Middle frontal gyrus (tissue), 1 donor: Measurements from ENCODE around the gene TBC1D24.
"Not testable (repeated sequence)": the region's sequence is repeated elsewhere in the genome, so short reads cannot be mapped to it uniquely, and the experiment has no call there.

Experiments used
- DNase-seq: peaks from one replicate; pipeline ENCODE4 v3.0.0-alpha.2; 2015; ENCODE audit warnings: low spot score; ENCODE audit errors: extremely low spot score

Gene TBC1D24

DNA sequence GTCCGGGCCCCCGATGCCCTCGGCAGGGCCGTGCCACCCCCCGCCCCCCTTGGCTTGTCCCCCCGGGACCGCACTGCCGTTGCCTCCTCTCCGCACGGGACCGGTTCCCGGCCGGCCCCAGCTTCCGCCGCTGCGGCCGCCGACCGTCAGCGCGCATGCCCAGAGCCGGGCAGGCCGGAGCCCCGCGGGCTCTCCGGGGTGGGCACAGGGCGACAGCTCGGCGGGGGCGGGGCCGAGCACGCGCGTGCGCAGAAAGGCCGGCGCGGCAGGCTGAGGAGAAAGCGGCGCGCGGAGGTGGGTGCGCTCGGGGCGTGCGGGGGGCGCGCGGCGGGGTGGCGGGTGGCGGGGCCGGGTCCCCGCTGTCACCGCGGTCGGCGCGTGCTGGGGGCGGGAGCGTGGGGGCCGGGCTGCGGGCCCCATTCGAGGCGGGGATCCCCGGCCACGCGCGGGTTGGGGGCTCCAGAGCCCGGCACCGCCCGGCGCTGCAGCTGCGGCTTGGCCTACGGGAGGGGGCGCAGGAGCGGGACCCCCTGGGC is at the start of gene TBC1D24:
TBC1D24 (plus strand) TSS at position 251 of the 536 bp plus-strand sequence. CDS start 21,022 bp downstream, outside the sequence.
- DNase-seq, result peak; percentile 79

DNA sequence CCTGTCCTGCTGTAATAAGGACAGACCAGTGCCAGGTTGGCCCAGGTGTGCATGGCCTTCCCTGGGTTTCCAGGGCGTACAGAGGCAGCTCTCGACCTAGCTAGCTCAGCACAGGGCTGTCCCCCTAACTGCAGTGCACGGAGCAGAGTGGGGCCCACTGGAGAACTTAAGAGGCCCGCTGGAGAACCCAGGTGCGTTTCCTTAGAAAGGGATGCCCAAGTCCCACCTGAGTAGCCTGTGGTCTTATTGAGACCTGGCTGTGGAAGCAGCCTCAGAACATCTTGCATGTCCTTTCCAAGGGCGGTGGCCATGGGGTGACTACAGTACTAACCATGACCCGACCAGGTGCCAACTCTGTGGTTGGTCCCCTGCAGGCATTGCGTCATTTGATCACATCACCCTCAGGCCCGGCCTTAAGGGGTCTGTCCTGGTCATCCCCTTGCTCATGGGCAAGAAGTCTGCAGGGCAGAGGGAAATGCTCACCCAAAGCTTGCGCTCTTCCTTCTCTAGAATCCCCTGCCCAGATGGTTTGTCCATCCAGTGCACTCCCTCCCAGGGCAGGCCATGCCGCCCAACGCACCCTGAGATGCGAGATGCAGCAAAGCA is 49.0 kb upstream of the TBC1D24 start:
- DNase-seq, result no peak

- DNase-seq, result no peak
These were observed 48.0 kb upstream of the TBC1D24 start for GRCh38 chr16:2426941-2427361.

DNA sequence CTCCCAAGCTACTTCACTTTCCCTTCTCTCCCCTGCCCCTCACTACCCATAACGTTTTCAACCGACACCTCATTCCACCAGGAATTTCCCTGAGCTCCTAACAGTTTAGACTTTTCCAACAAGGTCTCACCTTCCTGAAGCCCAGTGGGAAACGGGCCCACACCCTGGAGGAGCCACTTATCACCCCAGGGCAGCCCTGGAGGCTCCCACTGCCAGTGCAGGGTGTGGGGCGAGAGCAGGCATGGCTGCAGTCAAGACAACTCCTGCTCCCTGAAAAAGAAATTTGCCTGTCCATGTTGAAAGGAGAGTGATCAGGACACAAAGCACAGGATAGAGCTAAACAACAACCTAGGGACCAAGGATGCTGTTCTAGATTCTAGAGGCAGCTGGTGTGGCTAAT is 47.4 kb upstream of the TBC1D24 start:
- no peak for DNase-seq

DNA sequence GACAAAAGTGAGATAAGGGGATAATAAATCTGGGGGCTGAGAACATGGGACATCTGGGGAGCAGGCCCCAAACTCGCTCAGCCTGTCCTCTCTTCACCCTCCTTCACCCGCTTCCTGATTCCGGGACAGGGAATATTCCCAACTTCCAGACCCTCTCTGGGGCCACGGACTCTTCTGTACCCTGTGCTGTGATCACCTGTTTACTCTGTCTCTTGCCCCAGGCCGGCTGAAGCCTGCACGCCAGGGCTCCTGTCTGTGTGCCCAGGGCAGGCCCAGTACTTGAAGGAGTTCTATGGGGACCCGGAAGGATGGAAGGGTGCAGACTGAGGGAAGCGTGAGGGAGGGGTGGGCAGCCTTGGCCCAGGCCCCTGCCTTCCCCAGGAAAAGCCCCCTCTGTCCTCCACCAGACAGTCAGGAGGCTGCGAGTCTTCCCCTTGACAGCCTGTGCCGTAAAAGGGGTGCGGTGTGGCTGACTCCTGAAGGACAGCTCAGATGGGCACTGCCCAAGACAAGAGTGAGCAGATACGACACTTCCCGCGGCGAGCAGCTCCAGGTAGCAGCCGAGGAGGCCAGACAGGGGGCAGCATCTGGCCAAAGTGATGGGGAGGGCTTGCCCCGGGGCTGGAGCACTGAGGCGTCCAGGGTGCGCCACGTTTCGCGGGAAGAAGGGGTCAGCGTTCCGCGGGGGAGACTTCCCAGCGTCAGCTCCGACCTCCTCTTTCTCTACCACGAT is 46.7 kb upstream of the TBC1D24 start:
- no peak for DNase-seq

- DNase-seq, result no peak
These were observed 46.2 kb upstream of the TBC1D24 start for GRCh38 chr16:2428784-2429033.

GRCh38 chr16:2429034-2429770 is 45.7 kb upstream of the TBC1D24 start, which contains the start of gene CCNF:
Gene CCNF, plus strand, starts transcription at chr16:2429447. Its CDS starts 35 bp downstream, at chr16:2429482.
- DNase-seq, result peak; percentile 92

DNA sequence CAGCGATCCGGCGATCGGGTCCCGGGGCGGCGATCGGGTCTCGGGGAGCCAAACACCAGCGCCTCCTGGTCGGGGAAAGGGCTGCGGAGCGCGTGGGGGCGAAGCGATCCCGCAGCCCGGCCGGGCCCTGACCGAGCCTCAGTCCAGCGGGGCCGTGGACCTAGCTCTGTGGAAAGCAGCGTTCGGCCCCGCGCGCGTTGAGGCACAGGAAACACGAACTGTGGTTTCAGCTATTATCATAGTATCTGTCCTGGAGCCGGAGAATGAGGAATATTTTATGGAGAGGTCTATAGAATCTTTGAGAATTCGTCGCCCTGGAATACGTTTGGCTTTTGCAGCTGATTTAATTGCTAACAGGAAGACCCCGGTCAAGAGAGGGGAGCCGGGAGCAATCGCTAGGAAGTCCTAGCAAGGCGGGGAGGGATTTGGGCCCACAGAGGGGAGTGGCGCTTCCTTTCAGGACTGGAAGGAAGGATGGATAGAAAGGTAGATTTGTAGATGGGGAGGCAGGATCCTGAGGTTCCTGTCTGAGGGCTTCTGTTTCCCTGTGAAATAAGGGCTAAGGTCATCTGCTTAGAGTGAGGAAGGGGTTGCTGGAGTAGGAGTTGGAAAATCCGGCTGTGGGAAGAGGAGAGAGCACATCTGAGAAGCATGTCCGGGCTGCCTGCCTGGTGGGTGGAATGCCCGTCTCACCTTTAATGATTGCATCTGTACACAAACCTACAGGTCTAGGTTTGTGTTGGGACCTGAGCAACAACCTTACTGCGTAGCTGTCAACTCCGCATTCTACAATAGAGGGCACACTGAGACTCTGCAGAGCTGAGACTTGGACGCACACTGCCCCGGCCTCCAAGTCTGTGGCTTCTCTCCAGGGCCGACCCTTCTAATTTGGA is 44.9 kb upstream of the TBC1D24 start:
- DNase-seq, result no peak

DNA sequence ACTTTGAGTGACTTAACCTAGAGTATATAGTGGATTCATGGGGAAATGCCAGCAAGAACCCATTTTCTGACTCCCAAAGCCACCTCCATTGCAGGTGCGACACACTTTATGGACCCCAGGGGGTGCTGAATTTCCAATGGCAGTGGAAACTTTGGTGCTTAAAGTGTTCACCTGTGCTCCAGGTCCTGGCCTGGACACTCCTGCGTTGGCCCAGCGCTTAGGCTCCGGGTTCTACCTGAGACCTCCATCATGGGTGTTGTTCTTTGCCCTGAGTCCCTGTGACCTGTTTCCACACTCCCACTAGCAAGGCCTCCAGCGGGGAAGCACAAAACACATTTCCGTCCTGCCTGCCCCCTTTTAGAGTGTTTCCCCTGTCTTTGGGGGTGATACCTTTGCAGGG is 42.6 kb upstream of the TBC1D24 start:
- no peak for DNase-seq

GRCh38 chr16:2432801-2433505 is 42.0 kb upstream of the TBC1D24 start:
- DNase-seq, result no peak

GRCh38 chr16:2435236-2435635 is 39.7 kb upstream of the TBC1D24 start:
- not testable (repeated sequence) for DNase-seq

- no peak for DNase-seq
These were observed 38.8 kb upstream of the TBC1D24 start for GRCh38 chr16:2436110-2436509.

DNA sequence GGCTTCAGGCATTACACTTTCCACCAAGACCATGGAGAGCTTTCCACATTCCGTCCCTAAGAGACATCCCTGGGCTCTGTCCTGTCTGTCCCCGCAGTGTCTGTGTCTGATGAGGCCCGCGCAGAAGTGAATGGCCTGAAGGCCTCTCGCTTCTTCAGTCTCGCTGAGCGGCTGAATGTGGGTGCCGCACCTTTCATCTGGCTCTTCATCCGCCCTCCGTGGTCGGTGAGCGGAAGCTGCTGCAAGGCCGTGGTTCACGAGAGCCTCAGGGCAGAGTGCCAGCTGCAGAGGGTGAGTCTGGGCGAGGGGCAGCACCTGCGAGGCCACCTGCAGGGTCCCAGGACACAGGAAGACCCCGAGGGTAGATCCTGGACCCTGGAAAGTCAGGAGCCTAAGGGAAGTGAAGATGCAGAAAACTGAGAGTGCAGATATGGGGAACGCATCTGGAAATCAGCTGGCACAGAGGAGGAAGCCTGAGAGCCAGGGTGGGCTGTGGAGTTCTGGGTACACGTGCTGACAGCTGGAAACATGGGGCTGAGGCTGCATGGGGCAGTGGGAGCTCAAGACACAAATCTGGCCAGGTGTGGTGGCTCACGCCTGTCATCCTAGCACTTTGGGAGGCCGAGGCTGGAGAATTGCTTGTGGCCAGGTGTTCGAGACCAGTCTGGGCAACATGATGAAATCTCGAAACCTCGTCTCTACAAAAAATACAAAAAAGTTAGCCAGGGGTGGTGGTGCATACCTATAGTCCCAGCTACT is 37.7 kb upstream of the TBC1D24 start:
- DNase-seq, result no peak

DNA sequence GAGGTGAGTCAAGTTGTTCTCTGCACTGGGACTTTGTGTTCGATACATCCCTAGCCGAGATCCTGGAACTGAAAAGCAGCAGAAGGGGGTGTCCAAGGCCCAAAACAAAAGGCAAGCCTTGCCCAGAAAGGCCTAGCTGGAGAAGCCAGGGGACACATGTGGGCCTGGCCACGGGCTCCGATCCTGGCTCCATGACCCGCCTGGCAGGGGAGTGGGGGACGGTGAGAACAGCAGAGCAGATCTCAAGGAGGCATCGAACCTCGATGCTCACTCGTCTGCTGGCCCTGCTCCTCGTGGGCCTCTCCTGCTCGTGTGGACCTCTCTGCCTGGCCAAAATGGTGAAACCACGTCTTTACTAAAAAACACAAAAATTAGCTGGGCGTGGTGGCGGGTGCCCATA is 36.8 kb upstream of the TBC1D24 start:
- DNase-seq, result no peak

GRCh38 chr16:2439598-2439997 is 35.3 kb upstream of the TBC1D24 start:
- DNase-seq, result no peak

- not testable (repeated sequence) for DNase-seq
These were observed 33.7 kb upstream of the TBC1D24 start for GRCh38 chr16:2441143-2441804.

- DNase-seq, result no peak
These were observed 31.4 kb upstream of the TBC1D24 start for GRCh38 chr16:2443555-2443954.

GRCh38 chr16:2447920-2448583 is 26.9 kb upstream of the TBC1D24 start:
- no peak for DNase-seq

DNA sequence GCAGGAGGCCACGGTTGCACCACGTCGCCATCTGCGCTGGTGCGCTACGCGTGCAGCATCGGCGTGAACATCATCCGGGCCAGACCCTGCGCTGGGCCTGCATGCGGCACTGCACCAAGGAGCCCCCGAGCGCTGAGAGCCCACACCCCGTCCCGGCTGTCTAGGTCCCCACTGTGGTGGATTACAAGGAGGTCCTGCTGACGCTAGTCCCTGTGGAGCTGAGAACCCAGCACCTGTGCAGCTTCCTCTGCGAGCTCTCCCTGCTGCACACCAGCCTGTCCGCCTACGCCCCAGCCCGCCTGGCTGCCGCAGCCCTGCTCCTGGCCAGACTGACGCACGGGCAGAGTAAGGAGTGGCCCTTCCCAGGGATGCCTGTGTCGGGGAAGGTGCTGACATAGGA is 25.8 kb upstream of the TBC1D24 start:
- DNase-seq, result no peak
